GM21367 (cell line): ENCODE data around the gene PCDH9.
A peak's percentile ranks its signal among the peaks of the same experiment; 100 is the strongest.

Experiments
- ATAC-seq: cut with Tn5 transposase; IDR thresholded peaks from one replicate; pipeline ENCODE4 v1.9.1; 2021; ENCODE audit not compliant: unreplicated experiment

Gene PCDH9

DNA sequence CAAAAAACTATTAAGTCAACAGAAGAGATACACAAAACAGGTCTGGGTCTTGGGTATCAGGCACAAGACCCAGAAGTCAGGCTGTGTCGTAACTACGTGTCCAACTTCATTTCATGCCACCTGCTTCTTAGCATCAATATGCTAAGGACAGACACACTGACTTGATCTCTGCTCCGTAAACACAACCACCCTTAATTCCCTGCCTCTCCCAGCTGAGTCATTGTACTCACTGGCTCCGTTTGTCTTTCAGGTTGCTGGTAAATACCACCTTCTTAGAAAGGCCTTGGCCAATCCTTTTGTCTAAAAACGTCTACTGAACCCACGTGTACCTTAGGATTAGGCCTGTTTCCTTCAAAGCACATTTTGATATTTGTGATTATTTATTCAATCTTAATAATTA is 726.2 kb downstream of the PCDH9 start:
- ATAC-seq: no peak

DNA sequence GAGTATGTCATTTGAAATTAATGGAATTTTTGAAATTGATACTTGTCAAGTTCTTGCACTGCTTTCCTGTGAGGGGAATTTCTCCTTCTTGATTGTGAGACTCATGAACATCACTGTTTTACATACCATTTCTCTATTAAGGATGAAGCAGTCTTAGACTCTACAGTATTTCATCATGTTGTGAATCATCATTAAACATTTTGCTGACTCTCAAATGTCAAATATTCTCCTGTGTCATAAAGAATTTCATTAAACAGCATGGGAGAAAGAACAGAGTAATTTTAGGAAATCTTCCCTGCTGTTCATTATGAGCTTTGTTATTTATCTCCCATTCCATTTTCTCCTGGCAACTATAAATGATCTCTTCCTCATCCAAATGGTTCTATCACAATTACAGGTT is 729.0 kb downstream of the PCDH9 start:
- ATAC-seq: no peak

DNA sequence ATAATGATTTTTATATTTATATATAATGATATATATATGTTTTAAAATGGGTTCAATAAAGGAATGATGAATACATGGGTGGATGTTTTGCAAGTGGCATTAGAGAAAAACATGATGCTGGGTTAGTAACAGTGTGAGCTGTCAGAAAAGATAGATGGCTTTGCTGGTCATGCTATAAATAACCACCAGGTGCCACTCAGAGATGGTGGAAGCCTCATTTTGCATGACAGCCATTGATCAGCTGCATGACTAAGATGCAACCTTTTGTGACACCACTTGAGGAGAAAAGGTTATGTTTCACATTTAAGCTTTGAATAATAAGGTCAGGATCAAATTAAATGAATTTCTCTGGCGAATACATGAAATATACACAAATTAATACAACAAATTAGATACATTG is 737.7 kb downstream of the PCDH9 start:
- peak; percentile 75 for ATAC-seq

DNA sequence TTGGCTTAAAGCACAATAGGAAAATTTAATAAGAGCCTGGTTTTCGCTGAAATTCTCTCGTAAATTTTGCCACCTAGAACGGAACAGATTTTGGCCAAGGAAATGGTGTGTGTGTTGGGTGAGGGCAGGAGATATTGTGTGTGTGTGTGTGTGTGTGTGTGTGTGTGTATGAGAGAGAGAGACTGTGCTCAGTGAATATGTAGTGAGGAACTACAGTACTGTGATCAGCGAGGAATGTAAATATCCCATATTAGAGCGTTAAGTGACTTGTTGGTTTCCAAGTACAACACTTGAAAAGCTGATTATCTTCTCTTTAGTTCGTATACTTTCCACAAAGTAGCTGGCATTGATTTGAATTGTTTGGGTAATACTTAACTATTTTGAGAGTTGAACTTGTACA is 738.9 kb downstream of the PCDH9 start:
- no peak for ATAC-seq

DNA sequence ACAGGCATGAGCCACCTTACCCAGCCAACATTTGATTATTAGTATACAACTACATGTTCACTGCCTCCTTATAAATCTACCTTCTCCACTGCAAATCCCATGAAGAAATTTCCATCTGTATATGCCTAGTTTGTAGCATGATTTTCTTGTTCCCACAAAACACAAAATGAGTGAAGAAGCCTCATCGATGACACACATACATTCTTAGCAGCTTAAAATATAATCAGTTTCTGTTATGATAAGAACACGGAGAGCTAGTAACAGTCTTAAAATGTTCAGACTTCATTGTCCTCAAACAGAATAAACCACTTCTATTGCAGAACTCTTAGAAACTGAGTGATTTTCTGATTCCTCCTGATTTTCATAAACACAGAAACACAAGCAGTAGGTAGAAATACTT is 740.5 kb downstream of the PCDH9 start:
- ATAC-seq: no peak

DNA sequence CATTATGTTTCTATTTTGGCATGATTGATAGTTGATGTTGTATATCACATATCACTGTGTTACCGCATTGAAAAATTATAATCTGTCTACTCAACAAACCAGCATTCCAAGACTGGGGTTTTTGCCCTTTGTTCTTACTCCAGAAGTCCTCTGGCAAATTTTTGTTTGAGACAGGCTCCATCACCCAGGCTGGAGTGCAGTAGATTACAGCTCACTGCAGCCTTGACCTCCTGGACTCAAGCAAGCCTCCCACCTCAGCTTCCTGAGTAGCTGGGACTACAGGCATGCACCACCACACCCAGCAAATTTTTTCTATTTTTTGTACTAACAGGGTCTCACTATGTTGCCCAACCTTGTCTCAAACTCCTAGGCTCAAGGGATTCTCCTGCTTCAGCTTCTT is 741.0 kb downstream of the PCDH9 start:
- ATAC-seq: no peak

DNA sequence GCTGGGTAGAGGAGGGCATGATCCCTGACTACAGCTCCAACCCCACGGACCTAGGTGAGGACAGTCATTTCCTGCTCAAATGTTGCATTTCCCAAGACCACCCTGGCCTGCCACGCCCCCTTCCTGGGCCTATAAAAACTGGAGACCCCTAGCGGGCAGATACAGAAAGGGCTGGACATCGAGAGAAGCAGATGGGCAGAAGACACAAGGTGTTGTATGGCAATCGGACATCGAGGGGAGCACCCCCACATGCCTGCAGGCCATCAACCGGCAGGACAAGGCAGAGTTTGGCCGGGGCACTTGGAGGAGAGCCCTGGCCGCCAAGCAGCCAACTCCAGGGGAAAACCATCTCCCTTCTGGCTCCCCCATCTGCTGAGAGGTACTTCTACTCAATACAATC is 746.4 kb downstream of the PCDH9 start:
- no peak for ATAC-seq

DNA sequence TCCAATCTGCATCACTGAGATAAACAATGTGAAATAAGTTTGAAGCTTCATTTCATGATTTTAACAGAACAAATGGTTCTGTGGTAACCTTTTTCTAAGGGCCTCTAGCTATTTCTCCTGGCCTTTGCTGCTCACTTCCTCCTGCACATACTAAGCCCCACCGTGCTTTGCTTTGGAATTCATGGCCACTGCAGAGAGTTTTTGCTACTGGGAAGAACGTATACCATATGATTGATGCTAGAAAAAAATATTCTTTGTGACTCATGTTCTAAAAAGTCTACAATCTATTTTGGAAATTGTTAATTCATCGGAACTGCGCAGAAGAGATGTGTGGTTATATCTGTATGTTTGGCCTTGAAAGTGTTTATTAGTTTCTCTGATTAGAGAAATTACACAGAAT is 747.3 kb downstream of the PCDH9 start:
- no peak for ATAC-seq

DNA sequence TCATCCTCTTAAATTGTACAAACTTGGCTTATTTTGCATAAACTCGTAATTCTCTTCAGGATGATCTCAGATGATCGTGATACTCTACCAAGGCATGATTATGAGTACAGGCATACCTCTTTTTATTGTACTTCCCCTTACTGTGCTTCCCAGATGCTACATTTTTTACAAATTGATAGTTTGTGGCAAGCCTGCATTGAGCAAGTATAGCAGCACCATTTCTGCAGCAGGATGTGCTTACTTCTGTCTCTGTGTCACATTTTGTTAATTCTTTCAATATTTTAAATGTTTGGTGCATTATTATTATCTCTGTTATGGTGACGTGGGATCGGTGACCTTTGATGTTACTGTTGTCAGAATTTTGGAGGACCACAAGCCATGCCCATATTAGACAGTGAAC is 752.3 kb downstream of the PCDH9 start:
- no peak for ATAC-seq

DNA sequence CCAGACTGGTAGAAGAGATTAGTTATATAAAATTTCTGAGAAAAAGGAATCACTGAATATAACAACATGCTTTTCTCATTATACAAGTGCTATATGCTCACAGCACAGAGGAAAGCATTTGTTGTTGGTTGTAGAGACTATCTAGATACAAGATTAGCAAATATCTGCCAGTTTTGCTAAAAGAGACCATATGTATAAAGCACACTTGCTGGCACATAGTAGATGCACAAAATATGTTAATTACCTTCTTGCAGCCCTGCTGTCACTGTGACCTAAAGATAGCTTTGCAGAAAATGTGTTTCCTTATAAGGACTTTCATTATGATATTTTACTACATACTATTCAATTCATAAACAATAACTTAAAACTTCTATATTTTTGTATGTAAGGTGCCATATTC is 755.1 kb downstream of the PCDH9 start:
- no peak for ATAC-seq

DNA sequence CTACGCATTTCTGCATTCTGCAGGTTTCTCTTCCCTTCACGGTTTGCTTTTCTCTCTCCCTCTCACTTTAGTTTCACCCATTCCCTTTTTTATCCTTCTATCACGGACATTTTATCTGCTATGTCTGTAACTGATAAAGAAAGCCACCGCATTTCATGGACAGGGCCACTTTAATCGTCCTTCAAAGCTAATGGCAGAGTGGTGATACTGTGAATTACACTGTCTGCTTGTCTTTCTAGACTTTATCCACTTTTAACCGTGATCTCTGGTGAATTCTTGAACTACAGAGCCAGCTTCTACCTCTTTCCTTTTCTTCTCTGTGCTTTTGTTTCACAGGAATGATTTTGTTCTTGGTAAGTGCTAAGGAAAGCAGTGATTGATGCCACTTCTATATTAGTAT is 760.4 kb downstream of the PCDH9 start:
- no peak for ATAC-seq

DNA sequence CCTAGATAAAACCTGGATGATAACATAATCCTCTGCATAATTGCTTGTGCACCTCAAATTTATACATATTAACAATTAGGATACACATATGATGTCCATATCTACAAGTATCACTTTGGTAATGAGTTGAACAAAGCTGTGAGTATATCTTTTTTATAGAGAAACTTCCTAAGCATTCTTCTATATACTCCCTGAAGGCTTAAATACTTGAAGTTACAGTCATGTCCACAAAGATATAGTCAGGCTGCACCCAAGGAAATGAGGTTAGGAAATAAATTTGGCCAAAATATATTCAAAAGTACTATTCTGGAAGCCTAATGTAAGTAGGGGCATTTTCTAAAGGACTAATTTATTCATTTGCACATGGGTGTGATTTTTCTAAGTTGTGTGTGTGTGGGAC is 761.5 kb downstream of the PCDH9 start:
- no peak for ATAC-seq

DNA sequence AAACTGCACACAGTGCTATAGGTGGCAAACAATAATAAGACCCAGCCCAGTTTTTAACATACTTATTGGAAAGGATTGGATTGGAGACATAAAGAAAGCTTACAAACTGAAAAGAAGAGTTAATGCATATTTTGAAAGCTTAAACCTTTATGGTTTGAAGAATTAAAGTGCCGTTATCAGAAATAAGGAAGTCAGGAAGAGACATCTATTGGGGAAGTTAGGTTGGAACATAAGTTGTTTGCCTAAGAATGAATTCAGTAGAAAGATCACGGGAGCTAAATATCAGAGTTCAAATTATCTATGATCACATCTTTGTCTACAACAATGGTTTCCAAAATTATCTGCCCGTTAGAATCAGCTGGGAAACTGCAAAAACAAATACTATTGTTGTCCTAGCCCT is 767.9 kb downstream of the PCDH9 start:
- no peak for ATAC-seq

DNA sequence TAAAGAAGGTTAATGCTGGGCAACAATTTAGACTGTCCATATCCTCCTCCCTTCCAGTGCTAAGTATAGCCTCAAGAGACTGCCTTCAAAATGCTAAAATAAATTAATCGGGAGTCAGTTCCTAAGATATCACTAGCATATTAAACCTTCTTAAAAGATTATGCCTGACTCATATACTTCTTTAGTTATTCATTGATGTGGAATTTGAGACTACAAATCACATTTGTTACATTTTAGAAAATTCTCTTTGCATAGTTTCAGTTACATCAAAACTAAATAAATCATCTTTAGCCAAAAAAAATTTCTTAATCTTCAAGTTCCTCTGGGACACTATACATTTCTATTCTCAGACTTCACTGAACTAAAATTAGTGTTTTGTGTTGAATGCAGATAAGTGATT is 769.1 kb downstream of the PCDH9 start:
- ATAC-seq: no peak

DNA sequence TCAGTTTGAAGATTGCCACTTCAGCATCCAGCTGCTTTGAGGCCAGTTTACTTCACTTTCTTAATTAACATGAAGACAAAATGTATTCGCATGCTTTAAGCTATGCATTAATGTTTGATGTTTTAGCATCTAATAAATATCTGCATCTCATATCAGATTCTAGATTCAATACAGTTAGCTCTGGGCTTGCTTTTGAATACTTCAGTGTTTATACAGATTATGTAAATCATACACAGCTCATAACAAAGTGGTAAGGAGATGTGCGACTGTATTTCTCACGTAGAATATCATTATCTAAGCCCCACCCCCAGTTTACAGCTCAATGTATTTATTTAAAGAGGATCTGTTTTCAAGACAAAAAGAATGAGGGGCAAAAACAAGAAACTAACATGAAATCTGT is 770.5 kb downstream of the PCDH9 start:
- no peak for ATAC-seq

DNA sequence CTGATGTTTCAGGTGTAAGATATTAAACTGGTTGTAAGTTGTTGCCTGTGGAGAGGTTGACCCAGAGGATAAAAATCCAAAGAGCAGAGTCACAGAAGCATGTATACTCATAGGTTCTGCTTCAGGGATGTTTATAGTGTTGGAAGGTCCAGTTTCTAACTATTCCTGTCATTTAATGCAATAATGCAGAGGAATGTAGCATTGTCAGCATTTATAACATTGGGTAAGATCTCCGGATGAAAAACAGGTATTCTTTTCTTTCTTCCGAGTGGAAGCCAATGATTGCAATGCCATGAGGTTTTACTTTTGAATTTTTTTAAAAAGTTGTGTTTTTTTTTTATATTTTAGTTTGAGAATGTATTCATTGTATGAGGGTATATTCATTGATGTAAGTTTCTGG is 771.0 kb downstream of the PCDH9 start:
- ATAC-seq: no peak

DNA sequence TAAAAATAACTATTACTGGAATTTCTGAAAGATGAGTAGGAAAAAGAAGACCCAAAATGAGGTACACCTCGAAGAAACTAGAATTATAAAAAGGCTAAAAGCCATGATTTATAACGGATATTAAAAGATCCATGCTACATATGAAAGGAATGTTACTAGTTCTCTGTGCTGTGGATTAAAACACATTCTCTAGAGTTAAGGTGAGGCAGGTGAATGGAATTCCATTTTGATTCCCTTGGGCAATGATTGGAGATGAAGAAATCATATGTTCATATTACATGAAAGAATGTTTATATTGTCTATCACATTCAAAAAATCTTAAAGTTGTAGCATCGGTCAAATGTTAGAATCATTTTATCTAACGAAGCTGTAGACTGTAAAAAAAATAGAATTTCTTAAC is 783.7 kb downstream of the PCDH9 start:
- ATAC-seq: no peak

DNA sequence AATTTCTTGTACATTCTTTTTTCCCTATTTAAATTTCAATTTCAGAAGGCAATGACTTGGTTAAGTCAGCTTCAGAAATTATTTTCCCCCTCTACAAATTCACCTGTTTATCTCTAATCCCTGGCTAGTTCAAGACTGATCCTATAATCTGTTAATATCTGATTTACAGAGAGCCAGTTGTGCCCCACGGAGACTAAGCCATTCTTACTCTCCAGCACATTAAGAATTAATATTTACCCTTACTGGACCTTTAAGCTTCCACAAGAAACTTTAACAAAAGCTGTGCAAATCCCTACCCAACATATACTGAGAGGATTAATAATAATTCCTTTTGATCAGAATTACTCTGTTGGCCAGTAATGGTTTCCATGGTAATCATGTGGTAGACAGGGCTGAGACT is 786.2 kb downstream of the PCDH9 start:
- no peak for ATAC-seq

DNA sequence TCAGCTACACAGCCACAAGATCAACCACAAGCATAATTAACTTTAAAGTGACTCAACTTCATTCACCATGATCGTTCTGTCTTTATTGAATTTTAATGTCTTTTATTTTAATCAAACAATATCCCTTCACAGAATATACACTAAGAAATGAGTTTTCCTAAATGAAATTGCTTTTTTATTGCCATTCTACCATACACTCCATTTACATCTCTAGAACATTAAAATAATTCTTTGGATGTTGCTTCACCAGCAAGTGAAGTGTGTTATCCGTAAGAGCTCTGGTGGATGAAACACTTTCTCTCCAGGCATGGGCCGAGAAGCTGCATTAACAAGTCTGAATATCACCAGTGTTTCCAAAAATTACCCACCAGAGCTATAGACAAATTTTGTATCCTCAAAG is 789.2 kb downstream of the PCDH9 start:
- ATAC-seq: no peak

DNA sequence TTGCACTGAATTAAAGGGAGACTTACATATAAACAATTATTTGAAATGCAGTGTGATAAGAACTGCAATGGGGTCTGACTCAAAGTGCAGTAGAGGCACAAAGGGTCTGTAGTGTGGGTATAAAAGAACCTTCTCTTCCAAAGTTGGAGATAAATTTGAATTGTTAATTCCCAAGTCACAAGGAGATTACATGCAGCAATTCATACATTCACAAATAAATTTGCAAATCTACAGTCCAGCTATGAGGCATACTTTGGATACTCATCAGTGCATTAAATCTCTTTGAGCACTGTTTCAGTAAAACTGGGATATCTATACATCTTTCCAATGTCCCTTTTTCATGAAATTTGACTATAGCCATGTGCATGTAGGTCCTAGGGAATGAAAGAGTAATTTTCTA is 799.4 kb downstream of the PCDH9 start:
- no peak for ATAC-seq

DNA sequence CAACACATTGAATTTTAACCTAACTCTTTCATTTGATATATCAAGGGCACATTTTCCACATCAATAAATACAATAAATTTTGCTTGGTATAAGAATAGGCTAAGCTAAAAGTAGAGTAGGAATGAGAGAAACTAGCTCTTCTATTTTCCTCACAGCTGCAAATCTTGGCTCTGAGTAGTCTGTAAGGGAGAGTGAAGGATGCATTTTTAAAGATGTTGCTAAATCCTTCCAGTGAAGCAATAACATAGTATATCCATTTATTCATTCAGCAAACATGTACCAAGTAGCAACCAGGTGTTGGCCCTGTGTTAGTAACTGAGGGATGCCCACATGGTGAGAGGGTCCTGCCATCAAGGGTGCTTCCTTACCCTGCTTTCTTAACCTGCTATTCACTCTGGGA is 799.9 kb downstream of the PCDH9 start:
- ATAC-seq: no peak

DNA sequence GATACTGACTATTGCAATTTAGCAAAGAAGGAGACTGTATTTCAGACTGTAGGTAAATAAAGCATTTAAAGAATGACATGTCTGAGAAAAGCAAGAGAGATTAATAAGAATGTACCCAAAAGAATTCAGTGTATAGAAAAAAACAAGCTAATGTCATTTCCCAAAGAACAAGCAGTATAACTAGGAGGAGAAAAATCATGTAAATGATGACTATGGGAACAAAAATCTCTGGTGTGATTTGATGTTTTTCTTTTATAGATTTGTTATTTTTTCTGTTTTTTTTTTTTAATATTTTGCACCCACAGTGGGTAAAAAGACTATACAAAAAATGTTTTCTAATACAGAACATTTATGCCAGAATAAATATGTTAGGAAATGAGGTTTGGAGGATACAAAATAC is 801.0 kb downstream of the PCDH9 start:
- no peak for ATAC-seq

DNA sequence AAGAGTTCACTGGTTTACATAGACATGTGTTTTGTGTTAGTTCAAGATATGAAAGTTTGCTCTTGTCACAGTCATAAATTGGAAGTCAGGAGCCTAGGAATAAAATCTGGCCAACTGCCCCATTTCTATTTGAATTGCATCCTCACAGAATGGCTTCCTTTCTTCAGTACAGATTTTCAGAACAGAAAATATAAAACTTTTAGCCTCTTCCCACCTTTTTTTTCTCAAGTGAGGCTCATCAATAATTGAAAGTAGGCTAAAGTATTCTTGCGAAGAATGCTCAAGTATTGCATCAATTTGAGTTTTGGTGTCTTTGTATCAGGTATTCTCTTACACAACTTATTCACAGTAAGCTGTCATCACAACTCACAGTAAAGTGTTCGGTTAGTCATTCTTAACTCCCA is 802.7 kb downstream of the PCDH9 start:
- ATAC-seq: no peak

DNA sequence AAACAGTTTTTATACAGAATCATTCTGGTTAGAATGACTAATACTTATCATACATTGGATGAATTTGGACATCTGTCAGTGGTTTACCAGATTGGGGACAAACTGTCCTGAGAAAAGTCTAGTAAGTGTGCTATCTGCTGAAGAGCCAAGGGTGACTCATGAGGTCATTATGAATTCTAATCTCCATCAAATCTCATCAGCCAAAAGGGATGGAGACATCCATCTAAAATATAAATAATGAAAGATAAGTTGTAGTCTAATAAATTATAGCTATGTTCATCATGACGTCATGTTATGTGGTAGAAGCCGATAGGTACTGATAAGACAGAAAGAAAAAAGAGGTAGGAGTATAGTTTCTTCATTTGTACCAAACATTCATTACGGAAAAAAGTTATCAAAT is 804.4 kb downstream of the PCDH9 start:
- no peak for ATAC-seq
